Prostate gland (tissue), 2 donors: ENCODE data around the gene HECTD1. TPM values are rescaled to one million over a fixed set of nuclear protein-coding genes. Genes with fewer than 3 reads are reported as not detected.
"Not testable (repeated sequence)": the region's sequence is repeated elsewhere in the genome, so short reads cannot be mapped to it uniquely, and the experiment has no call there.

Experiments used
- DNase-seq: peaks from one replicate; pipeline ENCODE4 v3.0.0-alpha.2; 2019; ENCODE audit warnings: low spot score
- H3K27ac ChIP-seq, 2 donors: fragments of 200-600 bp; sonication (generic); 2 replicates each; pipeline ENCODE4 v1.5.1; 2017 to 2019
- H3K27me3 ChIP-seq: fragments of 200-600 bp; sonication (generic); replicated peaks from 2 replicates; pipeline ENCODE4 v1.5.1; 2019; ENCODE audit not compliant: insufficient read depth
- H3K36me3 ChIP-seq, 2 donors: fragments of 200-600 bp; sonication (generic); 1 replicate in 1 of 2; 2 replicates in 1 of 2; pipeline versions ENCODE4 v1.5.1 to v1.8.1; 2017 to 2019
- H3K4me1 ChIP-seq: fragments of 200-600 bp; sonication (generic); replicated peaks from 2 replicates; pipeline ENCODE4 v1.5.1; 2019
- H3K4me3 ChIP-seq, 2 donors: fragments of 200-600 bp; sonication (generic); 2 replicates each; pipeline ENCODE4 v1.5.1; 2017 to 2019
- H3K9me3 ChIP-seq: fragments of 200-600 bp; sonication (generic); 2 replicates; pipeline ENCODE4 v1.5.1; 2017
- POLR2A ChIP-seq: fragments of 450-650 bp; IDR thresholded peaks from one replicate; pipeline ENCODE4 v1.6.1; 2016; ENCODE audit warnings: antibody characterized with exemption, mild to moderate bottlenecking
- POLR2AphosphoS5 ChIP-seq: sonication (generic); formaldehyde crosslinking; IDR thresholded peaks from one replicate; pipeline ENCODE4 v1.6.1; 2017; ENCODE audit warnings: antibody characterized with exemption
- WGBS: methylation state at CpG from one replicate; pipeline ENCODE4 v1.1.5; 2018; 5-methylcytosine and 5-hydroxymethylcytosine counted together
- intact Hi-C: fragments of 100-400 bp; cut with DNase I; formaldehyde crosslinking; loops from one replicate; pipeline ENCODE4 v1.14.2; 2022
- total RNA-seq, 2 donors: library from RNA; depleted of rRNA; stranded (reverse); fragments of >200 nt; gene quantifications; one replicate each; pipeline ENCODE4 v1.1.0, GENCODE V29; 2016
- TF ChIP-seq, protein P1 (sequence below), 4 experiments: fragments of 200-600 bp in 2 of 4; fragments of 450-650 bp in 2 of 4; sonication (generic) in 2 of 4; IDR thresholded peaks; 1 replicate in 3 of 4; 2 replicates in 1 of 4; pipeline ENCODE4 v1.5.1; 2016 to 2019; ENCODE audit warnings: antibody characterized with exemption in 4 of 4, mild to moderate bottlenecking in 2 of 4, moderate library complexity in 2 of 4

The HECTD1 gene
- total RNA-seq, 2 donors from 2014 or later, result 108 to 189 TPM

DNA sequence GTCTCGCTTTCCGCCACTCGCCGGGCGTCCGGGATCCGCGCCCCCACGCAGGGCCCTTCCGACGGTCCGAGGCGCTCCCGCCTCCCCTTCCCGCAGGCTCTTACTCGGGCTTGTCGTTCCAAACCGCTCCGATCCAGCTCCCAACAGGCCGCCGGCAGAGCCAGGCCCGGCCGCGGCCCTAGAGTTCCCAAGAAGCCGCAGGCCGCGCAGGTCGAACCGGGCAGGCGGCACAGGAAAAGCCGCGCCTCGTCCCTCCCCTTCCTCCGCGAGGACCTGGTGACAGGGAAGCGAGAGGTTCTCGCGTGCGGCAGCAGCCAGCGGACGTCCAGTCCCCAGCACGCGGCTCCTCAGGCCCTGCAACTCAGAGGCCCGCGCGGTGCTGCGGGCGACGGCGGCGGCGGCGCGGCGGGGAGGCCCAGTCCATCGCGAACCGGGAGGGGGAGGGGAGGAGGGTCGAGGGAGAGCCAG, 272 bp downstream of the HECTD1 start:
- H3K4me1 ChIP-seq, result no peaks in the 10 kb centered on the region
- TF ChIP-seq POLR2A, result peak; percentile 52
- TF ChIP-seq, protein P1, sequence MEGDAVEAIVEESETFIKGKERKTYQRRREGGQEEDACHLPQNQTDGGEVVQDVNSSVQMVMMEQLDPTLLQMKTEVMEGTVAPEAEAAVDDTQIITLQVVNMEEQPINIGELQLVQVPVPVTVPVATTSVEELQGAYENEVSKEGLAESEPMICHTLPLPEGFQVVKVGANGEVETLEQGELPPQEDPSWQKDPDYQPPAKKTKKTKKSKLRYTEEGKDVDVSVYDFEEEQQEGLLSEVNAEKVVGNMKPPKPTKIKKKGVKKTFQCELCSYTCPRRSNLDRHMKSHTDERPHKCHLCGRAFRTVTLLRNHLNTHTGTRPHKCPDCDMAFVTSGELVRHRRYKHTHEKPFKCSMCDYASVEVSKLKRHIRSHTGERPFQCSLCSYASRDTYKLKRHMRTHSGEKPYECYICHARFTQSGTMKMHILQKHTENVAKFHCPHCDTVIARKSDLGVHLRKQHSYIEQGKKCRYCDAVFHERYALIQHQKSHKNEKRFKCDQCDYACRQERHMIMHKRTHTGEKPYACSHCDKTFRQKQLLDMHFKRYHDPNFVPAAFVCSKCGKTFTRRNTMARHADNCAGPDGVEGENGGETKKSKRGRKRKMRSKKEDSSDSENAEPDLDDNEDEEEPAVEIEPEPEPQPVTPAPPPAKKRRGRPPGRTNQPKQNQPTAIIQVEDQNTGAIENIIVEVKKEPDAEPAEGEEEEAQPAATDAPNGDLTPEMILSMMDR (IDR thresholded peaks at IDR 0.05), result no peak
- TF ChIP-seq POLR2AphosphoS5, result peak; percentile 6
- H3K27me3 ChIP-seq, result no peaks in the 10 kb centered on the region
- no peak for DNase-seq
- H3K27ac ChIP-seq, result peak overlapping the region; percentile 98 to 99
- 1% methylated on average over 31 of the region's 59 CpGs for WGBS
- H3K9me3 ChIP-seq, result no peaks in the 10 kb centered on the region
- intact Hi-C loops, result loop anchor here (2.0 to 5.0 kb wide), 2 partner anchors 40 to 181 kb away; partner anchors contain the start of gene STRN3
- H3K4me3 ChIP-seq, result peak overlapping the region; percentile 71 to 87
- H3K36me3 ChIP-seq, result no peaks in the 10 kb centered on the region

- peak; percentile 23 for DNase-seq
- 1% methylated on average over 30 of the region's 55 CpGs for WGBS
- Histone ChIP-seq H3K36me3 (no peaks in the 10 kb centered on the region), H3K4me3 (peak overlapping the region; percentile 71 to 87), H3K27ac (peak overlapping the region; percentile 98 to 99), H3K27me3 (no peaks in the 10 kb centered on the region), H3K9me3 (no peaks in the 10 kb centered on the region), H3K4me1 (no peaks in the 10 kb centered on the region)
- TF ChIP-seq POLR2A, result no peak
- TF ChIP-seq, protein P1 (IDR thresholded peaks at IDR 0.05), result no peak
- TF ChIP-seq POLR2AphosphoS5, result no peak
- intact Hi-C loops, result loop anchor here (2.0 to 5.0 kb wide), 2 partner anchors 39 to 180 kb away; partner anchors contain the start of gene STRN3
Measured at GRCh38 chr14:31206536-31207286, 882 bp downstream of the HECTD1 start.

DNA sequence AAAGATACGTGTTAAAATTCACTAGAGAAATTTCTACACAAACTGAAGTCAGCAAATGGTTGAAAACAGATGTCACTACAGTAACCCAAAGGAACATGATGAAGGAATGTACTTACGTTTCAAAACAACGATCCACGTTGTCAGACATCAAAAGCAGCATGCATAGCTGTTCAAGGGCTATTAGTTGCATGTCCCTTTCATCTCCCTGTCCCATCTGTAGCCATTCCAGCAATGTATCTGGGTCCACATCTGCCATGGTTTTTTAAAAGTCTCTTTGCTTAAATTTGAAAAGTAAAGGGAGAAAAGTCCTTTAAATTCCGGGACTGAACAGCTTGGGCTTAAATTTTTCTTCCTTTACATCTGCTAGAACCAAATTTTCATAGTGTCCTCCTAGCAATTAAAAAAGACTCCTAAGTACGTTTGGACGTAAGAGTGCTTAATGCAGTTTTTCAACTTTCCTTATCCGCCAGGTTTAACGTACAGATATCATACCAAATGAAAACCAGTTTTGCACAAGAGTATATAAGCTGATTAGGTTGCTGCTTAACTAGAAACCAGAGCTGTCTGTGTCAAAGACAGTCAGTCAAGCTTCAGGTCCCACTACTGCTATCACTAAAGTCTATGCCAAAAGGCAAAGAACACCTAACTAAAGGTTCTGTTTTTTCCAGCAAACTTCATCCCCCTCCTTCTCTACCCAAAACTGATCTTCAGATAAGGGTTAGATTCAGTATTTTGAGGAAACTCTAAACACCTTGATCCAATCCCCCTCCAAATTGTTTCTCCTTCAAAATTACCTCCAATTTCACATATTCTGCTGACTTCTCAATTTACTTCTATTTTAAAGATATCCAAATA, 1.7 kb downstream of the HECTD1 start:
- Histone ChIP-seq H3K36me3 (no peaks in the 10 kb centered on the region), H3K4me3 (peak overlapping the region; percentile 71 to 87), H3K27ac (peak overlapping the region; percentile 98 to 99), H3K27me3 (no peaks in the 10 kb centered on the region), H3K9me3 (no peaks in the 10 kb centered on the region), H3K4me1 (no peaks in the 10 kb centered on the region)
- TF ChIP-seq, protein P1 (IDR thresholded peaks at IDR 0.05), result no peak
- TF ChIP-seq POLR2A, result peak; percentile 29
- intact Hi-C loops, result loop anchor here (2.0 to 5.0 kb wide), 2 partner anchors 39 to 179 kb away; partner anchors contain the start of gene STRN3
- DNase-seq, result no peak
- WGBS, result 5% methylated on average over 9 of the region's 9 CpGs

- H3K4me3 ChIP-seq, result peak overlapping the region in 1 of 2 donors; percentile 71
- H3K4me1 ChIP-seq, result no peaks in the 10 kb centered on the region
- no peaks in the 10 kb centered on the region for H3K27me3 ChIP-seq
- TF ChIP-seq, protein P1 (IDR thresholded peaks at IDR 0.05), result no peak
- peak overlapping the region in 1 of 2 donors; percentile 98 for H3K27ac ChIP-seq
- intact Hi-C loops, result loop anchor here (5.0 kb wide), 1 partner anchor 38 kb away; no protein-coding TSS in a partner anchor
- H3K36me3 ChIP-seq, result no peaks in the 10 kb centered on the region
- H3K9me3 ChIP-seq, result no peaks in the 10 kb centered on the region
- DNase-seq, result no peak
- 20% methylated on average over 3 of the region's 3 CpGs for WGBS
Measured at GRCh38 chr14:31204593-31205534, 2.7 kb downstream of the HECTD1 start.

DNA sequence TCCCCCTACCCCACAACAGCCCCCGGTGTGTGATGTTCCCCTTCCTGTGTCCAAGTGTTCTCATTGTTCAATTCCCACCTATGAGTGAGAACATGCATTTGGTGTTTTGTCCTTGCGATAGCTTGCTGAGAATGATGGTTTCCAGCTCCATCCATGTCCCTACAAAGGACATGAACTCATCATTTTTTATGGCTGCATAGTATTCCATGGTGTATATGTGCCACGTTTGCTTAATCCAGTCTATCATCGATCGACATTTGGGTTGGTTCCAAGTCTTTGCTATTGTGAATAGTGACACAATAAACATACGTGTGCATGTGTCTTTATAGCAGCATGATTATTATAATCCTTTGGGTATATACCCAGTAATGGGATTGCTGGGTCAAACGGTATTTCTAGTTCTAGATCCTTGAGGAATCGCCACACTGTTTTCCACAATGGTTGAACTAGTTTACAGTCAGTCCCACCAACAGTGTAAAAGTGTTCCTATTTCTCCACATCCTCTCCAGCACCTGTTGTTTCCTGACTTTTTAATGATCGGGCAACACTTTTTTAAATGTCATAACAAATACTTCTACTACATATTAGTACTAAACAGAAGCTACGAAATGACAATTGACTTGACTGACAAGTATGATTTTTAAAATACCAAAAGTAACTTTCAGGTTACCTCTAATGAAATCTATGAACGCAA, 3.5 kb downstream of the HECTD1 start:
- H3K27me3 ChIP-seq, H3K4me1 ChIP-seq, H3K9me3 ChIP-seq, DNase-seq, intact Hi-C loops, H3K4me3 ChIP-seq, H3K36me3 ChIP-seq, H3K27ac ChIP-seq: not testable (repeated sequence)
- WGBS, result 96% methylated on average over 11 of the region's 11 CpGs
